ENCODE measurements around the gene HAUS5. TPM values are rescaled to one million over a fixed set of nuclear protein-coding genes. Genes with fewer than 3 reads are reported as not detected.

The HAUS5 gene
- total and polyA plus RNA-seq, 2 of the 8 experiments (the other 6 are each of a cell fraction or from before 2014, with no cell fraction given) = 13.8 to 25.7 TPM

GRCh38 chr19:35645680-35646511 lies 33.4 kb downstream of the HAUS5 start (continued):
- TF ChIP-seq CHD7 (IDR thresholded peaks at IDR 0.05; ENCODE audit: insufficient replicate concordance, low read length) (no peak), EGR1 (IDR thresholded peaks at IDR 0.05; ENCODE audit: borderline replicate concordance, low read depth, low read length) (no peak), POLR2AphosphoS5 (IDR thresholded peaks at IDR 0.05; ENCODE audit: low read depth, low read length) (no peak), POLR2A (IDR thresholded peaks at IDR 0.05; ENCODE audit: control extremely low read depth in 1 of 2, low read depth in 2 of 2, low read length in 2 of 2) (no peak), JUND (IDR thresholded peaks at IDR 0.05; ENCODE audit: low read length) (no peak), NANOG (IDR thresholded peaks at IDR 0.05; ENCODE audit: insufficient read depth, low read depth, low read length, poor library complexity, severe bottlenecking) (no peak)
